GM12875 (cell line): ENCODE measurements around the gene MEOX1.

ENCODE experiments used
- H3K4me3 ChIP-seq: one replicate; pipeline ENCODE4 v1.5.1; 2011; ENCODE audit warnings: low read depth, low read length, control low read depth
- TF ChIP-seq, protein P1 (sequence below): IDR thresholded peaks from 2 replicates; pipeline ENCODE4 v1.5.1; 2011; ENCODE audit warnings: low read depth, mild to moderate bottlenecking, control low read depth, inconsistent platforms, low read length, moderate library complexity, borderline replicate concordance; ENCODE audit not compliant: insufficient read depth

Gene MEOX1

DNA sequence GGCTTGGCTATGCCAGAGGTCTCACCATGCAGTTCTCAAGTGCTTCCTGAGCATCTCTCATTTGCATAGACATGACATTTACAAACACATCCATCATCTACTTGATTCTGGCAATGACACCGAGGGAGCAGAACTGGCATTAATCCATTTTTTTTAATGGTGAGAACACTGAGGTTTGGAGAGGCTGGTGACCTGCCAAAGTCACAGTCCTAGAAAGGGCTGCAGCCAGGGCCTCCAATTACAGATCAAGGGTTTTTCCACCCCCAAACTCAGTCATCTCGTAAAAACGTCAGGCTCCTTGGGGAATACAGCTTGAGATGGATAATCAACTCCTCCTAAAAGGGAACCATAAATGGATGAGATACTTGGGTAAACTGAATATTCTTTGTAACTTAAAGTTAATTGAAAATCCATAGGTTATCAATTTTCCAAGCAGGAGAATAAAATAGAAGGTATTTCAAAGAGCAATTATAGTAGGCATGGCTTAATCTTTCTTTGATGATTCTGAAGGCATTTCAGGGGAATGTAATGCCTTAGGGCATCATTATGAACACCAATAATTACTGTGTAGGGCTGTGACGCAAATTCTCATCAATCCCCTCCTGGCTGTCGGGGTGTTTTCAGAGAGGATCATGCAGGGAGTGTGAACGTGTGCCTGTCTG lies 9.4 kb upstream of the MEOX1 start:
- TF ChIP-seq, protein P1, sequence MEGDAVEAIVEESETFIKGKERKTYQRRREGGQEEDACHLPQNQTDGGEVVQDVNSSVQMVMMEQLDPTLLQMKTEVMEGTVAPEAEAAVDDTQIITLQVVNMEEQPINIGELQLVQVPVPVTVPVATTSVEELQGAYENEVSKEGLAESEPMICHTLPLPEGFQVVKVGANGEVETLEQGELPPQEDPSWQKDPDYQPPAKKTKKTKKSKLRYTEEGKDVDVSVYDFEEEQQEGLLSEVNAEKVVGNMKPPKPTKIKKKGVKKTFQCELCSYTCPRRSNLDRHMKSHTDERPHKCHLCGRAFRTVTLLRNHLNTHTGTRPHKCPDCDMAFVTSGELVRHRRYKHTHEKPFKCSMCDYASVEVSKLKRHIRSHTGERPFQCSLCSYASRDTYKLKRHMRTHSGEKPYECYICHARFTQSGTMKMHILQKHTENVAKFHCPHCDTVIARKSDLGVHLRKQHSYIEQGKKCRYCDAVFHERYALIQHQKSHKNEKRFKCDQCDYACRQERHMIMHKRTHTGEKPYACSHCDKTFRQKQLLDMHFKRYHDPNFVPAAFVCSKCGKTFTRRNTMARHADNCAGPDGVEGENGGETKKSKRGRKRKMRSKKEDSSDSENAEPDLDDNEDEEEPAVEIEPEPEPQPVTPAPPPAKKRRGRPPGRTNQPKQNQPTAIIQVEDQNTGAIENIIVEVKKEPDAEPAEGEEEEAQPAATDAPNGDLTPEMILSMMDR: no peak

DNA sequence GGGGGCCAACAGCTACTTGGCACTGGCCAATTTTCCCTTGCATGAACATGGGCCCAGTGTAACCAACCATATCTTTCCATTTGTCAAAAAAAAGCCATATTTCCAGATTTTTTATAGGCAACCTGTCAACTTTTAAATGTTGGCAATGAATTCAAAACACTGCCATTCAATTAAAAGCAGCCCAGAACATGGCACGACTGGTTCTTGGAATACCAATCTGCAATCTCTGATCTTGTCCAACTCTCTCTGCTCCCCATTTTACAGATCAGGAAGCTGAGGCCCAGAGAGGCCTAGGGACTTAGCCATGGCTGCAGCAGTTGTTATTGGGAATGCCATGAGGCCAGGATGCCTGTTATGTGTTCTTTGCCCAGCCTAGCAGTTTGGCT lies 8.9 kb upstream of the MEOX1 start:
- TF ChIP-seq, protein P1: no peak
- H3K4me3 ChIP-seq: no peak overlapping the region

More for the DNA sequence above, 9.4 kb upstream of the MEOX1 start:
- H3K4me3 ChIP-seq: no peak overlapping the region

DNA sequence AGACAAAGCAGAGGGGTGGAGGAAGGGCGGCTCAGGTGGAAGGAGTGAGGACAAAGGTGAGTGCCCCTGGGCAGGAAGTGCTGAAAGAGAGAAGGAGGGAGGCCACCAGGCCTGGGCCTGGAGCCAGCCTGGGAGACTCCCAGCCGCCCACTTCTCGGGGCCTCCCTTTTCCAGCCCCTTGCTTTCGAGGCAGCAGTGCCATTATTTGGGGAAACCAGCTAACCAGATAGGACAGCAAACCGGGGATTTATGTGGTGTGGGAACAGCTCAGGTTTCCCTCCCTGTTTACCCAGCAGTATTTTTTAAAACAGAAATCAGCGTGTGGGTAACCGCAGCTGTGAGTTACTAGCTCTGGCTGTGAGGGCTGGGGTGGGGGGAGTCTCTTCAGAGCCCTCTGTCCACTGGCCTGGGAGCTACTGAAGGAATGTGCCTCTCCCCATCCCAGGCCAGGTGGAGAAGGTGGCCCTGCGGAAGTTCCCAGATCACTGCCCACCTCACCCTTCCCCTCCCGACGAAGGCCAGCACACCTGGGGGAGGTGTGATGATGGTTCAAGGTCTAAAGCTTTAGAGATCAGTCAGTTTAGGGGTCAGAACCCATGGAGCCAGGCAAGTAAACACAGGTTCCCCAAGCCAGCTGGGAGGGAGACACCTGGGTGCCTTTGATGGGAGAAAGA lies 8.4 kb upstream of the MEOX1 start:
- no peak overlapping the region for H3K4me3 ChIP-seq
- TF ChIP-seq, protein P1: no peak

DNA sequence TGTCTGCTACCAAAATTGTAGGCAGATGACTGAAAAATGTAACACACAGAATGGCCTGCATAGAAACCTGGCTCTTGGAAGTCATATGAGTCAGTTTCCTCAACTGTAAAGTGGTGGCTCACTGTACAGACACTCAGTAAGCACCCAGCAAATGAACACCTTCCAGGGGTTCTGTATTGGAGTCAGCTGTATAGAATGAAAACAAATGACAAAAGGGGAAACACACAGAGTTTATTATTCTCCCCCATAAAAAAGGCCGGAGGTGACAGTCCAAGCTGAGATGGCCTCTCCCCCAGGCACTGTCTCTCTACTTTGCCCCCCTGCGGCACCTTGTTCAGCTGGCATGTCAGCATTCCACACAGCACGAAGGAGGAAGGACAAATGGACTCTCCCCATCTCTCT lies 6.2 kb upstream of the MEOX1 start:
- TF ChIP-seq, protein P1: no peak
- no peak overlapping the region for H3K4me3 ChIP-seq

DNA sequence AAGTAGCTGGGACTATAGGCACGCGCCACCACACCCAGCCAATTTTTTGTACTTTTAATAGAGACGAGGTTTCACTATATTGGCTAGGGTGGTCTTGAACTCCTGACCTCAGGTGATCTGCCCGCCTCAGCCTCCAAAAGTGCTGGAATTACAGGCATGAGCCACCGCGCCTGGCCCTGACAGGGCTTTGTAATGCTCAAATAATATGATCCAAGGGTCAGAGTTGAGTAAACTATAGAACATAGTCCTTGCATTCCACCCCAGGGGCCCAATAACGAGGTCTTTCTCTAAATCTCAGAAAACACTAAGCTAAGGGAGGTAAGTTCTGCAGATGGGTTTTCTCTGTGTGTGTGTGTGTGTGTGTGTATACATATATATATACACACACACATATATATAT lies 5.8 kb upstream of the MEOX1 start:
- H3K4me3 ChIP-seq: no peak overlapping the region
- TF ChIP-seq, protein P1: no peak

DNA sequence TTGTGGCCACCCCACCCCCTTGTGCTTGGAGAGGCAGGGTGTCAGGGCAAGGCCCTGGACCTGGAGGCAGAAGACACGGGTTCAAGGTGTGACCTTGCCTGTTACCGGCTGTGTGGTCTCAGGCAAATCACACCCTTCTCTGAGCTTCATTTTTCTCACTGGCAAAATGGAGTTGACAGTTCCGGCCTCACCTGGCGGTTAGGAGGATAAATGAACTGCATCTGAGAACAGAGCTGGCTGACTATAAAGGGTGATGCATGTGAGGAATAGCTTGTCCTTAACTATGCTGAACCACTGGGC lies 4.2 kb upstream of the MEOX1 start:
- TF ChIP-seq, protein P1: no peak
- no peak overlapping the region for H3K4me3 ChIP-seq

DNA sequence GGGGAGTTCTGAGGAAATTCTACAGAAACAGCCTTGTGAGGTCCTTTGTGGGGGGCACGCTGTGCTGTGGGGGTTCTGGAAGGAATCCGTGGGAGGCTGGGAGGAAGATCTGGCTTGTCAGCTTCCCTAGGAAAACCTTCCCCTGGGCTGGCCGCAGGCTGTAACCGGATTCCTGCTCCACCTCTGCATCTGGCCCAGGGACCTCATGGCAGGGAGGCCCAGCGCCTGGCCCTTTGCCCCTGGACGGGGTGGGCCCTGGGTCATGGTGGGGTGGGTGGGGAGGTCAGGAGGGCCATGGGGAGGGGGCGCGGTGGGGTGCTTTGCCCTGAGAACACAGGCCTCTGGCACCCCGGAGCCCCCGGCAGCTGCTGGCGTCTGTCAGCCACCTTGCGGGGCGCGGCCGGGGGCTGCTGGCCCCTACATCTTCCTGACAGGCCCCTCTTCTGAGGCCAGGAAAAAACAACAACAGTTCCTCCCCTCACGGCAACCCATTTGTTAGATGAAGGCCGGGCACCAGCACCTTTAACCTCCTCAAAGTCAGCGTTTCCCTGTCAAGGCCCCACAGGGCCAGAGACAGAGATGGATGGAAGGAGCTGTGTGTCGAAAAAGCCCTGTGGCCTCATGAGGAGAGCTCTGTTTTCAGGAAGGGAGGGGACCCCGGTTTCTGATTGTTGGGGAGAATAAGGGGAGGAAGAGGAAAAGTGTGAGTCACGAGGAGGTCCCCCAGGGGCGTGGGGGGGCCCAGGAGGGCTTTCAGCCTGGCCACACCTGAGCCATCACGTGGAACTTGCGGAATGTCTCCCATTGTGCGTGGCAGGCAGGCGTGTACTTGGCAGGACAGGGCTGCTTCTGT lies 3.6 kb upstream of the MEOX1 start:
- TF ChIP-seq, protein P1: no peak

More for the DNA sequence above, 3.6 kb upstream of the MEOX1 start:
- H3K4me3 ChIP-seq: no peak overlapping the region
